ENCODE measurements around the gene MAN1C1.

Gene MAN1C1
- 8.6 to 111 (median 17.5) reads per million in 9 experiments for total RNA-seq

- H3K4me3 Mint-ChIP-seq = peak within 1 kb of the TSS; percentile 86 to 96
- peaks cover 14% of the 10 kb centered on the region for H3K36me3 Mint-ChIP-seq (ENCODE audit: insufficient read depth)
- ATAC-seq (replicated peaks) (peak; percentile 76), DNase-seq (peak; percentile 78 to 85 (median 83))
- peaks cover 0 to 10% of the 10 kb centered on the region in 2 donors for H3K27me3 Mint-ChIP-seq
- peak within 1 kb of the TSS; percentile 20 to 28 for H3K27ac Mint-ChIP-seq
- H3K9me3 Mint-ChIP-seq = no peaks in the 10 kb centered on the region
- peaks cover 48 to 50% of the 10 kb centered on the region in 2 donors for H3K4me1 Mint-ChIP-seq (ENCODE audit: low read depth in 2 of 2)
Observed at GRCh38 chr1:25616095-25616986, at the start of gene MAN1C1. MAN1C1 (plus strand) TSS chr1:25616791; CDS start chr1:25617798, 1,007 bp downstream.

- no peak overlapping the region for H3K4me3 Mint-ChIP-seq
- DNase-seq (no peak), ATAC-seq (replicated peaks) (no peak)
- H3K9me3 Mint-ChIP-seq = no peaks in the 10 kb centered on the region
- H3K27me3 Mint-ChIP-seq = no peaks in the 10 kb centered on the region
- peaks cover 24% of the 10 kb centered on the region for H3K36me3 Mint-ChIP-seq (ENCODE audit: insufficient read depth)
- peak overlapping the region in 1 of 2 donors; percentile 67 for H3K27ac Mint-ChIP-seq
- peaks cover 28 to 36% of the 10 kb centered on the region in 2 donors for H3K4me1 Mint-ChIP-seq (ENCODE audit: low read depth in 2 of 2)
Observed at GRCh38 chr1:25567710-25568089, 48.9 kb upstream of the MAN1C1 start.

DNA sequence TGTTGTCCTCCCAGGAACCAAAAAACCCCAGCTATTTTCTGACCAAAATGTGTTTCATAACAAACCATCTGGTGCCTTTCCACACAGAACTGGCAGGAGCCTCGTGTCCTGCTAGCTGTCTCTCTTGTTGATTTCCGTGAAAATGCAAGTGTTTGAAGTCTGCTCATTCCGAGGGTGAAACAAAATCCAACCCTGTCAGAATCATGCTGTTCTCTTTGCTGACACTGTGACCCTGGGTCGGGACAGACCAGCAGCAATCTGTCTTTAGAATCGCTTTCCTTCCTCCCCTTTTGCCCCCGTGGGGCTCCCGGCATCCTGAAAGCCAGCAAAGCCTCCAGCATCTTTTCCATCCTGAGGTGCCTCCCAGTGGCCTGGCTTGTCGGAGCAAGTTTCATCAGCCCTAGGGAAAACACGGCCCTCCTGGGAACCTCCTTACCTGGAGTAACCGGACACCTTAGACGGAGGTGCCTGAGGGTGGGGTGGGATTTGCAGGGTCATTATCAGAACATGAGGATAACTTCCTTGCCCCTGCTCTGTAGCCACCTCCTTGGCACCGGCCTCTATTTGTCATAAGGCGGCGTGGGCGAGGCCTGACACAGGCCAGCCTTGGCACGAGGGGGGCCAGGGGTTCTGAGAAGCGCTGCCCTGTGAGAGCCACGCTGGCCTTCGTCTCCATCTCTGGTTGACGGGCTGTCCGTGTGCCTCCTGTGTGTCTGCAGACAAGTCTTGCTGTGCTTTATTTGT lies 48.3 kb upstream of the MAN1C1 start:
- peak overlapping the region in 1 of 2 donors; percentile 67 for H3K27ac Mint-ChIP-seq
- no peak for DNase-seq
- no peak for ATAC-seq (replicated peaks)
- no peaks in the 10 kb centered on the region for H3K27me3 Mint-ChIP-seq
- no peak overlapping the region for H3K4me3 Mint-ChIP-seq
- H3K4me1 Mint-ChIP-seq (ENCODE audit: low read depth in 2 of 2) = peaks cover 23 to 35% of the 10 kb centered on the region in 2 donors
- peaks cover 22% of the 10 kb centered on the region for H3K36me3 Mint-ChIP-seq (ENCODE audit: insufficient read depth)
- no peaks in the 10 kb centered on the region for H3K9me3 Mint-ChIP-seq

DNA sequence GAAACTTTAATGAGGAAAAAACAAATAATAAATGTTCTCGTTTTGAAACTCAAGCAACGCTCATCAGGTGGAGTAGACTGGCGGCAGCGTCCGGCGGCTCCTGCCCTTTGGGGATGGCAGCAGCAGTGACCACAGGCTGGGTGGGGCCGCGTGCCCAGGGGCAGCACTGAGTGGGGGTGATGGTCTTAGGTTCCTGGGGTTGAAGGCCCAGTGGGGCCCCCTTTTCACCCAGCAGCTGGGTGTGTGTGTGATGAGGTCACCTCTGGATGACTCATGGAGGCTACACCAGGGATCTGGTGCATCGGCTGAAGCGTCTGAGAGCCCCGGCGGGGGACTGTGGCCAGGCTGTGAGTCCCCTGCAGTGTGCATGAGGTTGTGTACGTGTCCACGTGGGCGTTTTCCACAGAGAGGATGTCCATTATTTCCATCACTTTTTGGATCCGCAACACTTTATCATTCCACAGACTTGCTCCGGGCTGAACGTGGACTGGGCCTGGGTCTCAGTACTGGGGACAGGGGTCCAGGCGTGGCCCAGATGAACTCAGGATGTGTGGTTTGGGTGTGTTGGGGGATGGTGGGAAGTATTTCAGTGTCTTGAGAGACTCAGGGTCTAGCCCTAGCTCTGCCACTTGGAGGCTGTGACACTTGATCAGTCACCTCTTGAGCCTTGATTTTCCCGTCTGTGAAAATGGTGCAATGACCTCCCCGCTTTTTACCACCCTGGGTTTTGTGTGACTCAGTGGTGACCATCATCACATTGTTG lies 47.6 kb upstream of the MAN1C1 start:
- ATAC-seq (replicated peaks) = no peak
- H3K27me3 Mint-ChIP-seq = no peaks in the 10 kb centered on the region
- no peak overlapping the region for H3K4me3 Mint-ChIP-seq
- H3K36me3 Mint-ChIP-seq (ENCODE audit: insufficient read depth) = peaks cover 22% of the 10 kb centered on the region
- DNase-seq = no peak
- no peaks in the 10 kb centered on the region for H3K9me3 Mint-ChIP-seq
- peak overlapping the region in 1 of 2 donors; percentile 52 for H3K27ac Mint-ChIP-seq
- peaks cover 23 to 34% of the 10 kb centered on the region in 2 donors for H3K4me1 Mint-ChIP-seq (ENCODE audit: low read depth in 2 of 2)

DNA sequence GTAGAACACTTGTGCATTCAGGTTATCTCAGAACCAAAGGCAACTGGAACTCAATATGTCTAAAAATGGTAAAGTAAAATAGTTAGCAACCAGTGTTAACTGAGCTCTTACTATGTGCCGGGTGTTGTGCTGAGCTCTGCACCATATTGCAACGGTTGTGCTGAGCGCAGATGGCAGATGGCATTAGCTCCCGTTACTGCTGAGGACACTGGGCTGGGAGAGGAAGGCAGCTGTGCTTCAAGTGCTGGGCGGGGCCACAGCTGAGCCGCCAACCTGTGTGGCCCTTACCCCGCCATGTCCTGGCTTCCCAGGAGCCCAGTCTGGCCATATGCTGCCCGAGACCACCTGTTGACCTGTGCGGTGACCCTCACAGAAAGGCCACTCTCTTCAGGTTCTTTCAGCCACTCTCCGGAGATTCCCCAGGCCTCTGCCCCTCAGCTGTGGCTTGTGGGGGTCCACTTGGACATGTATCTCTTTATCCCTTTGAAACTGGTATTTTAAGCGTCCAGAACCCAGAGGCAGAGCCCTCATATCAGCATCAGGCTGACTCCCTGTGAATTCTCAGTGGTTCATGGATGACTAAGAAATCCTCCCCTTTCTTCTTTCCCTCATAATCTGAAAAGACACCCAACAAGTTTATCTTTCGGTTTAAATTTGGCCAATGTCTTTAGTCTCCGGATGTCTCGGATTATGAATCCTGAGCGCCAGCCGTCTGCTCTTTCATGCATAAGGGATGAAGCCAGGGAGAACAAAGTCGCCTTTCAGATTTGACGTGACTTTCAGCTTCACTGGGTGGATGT lies 46.8 kb upstream of the MAN1C1 start:
- peak overlapping the region in 1 of 2 donors; percentile 52 for H3K27ac Mint-ChIP-seq
- H3K9me3 Mint-ChIP-seq = no peaks in the 10 kb centered on the region

GRCh38 chr1:25570798-25571521 lies 45.6 kb upstream of the MAN1C1 start:
- Mint-ChIP-seq H3K4me3 (no peak overlapping the region), H3K4me1 (ENCODE audit: low read depth in 2 of 2) (peaks cover 16 to 28% of the 10 kb centered on the region in 2 donors), H3K9me3 (no peaks in the 10 kb centered on the region), H3K27ac (peak overlapping the region in 1 of 2 donors; percentile 57), H3K36me3 (ENCODE audit: insufficient read depth) (peaks cover 16% of the 10 kb centered on the region), H3K27me3 (no peaks in the 10 kb centered on the region)
- no peak for DNase-seq
- no peak for ATAC-seq (replicated peaks)

More for the DNA sequence above, 46.8 kb upstream of the MAN1C1 start:
- Mint-ChIP-seq H3K4me3 (no peak overlapping the region), H3K36me3 (ENCODE audit: insufficient read depth) (peaks cover 16% of the 10 kb centered on the region), H3K4me1 (ENCODE audit: low read depth in 2 of 2) (peaks cover 18 to 35% of the 10 kb centered on the region in 2 donors), H3K27me3 (no peaks in the 10 kb centered on the region)
- DNase-seq = no peak
- no peak for ATAC-seq (replicated peaks)

DNA sequence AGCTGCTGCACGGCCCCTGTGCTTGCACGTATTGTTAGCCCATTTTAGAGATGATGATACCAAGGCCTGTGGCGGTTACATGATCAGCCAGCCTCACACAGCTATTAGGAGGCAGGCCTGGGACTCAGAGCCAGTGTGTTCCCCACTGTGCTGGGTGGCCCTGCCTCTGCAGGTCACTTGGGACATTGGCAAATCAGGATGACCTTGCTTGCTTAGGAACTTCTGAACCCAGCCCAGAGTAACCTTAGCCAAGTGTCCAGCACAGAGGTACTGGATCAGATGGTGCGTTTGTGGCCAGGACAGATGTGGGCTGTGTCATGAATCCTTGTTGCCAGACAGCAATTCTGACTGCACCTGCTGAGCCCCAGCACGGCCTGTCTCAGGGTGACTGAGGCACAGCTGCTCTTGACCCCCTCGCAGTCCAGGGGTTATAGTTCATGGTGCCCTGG lies 45.0 kb upstream of the MAN1C1 start:
- Mint-ChIP-seq H3K9me3 (no peaks in the 10 kb centered on the region), H3K27me3 (no peaks in the 10 kb centered on the region), H3K27ac (peak overlapping the region in 1 of 2 donors; percentile 57), H3K4me3 (no peak overlapping the region), H3K36me3 (ENCODE audit: insufficient read depth) (peaks cover 16% of the 10 kb centered on the region), H3K4me1 (ENCODE audit: low read depth in 2 of 2) (peaks cover 10 to 25% of the 10 kb centered on the region in 2 donors)
- ATAC-seq (replicated peaks) = no peak
- no peak for DNase-seq

GRCh38 chr1:25572107-25572506 lies 44.5 kb upstream of the MAN1C1 start:
- Mint-ChIP-seq H3K36me3 (ENCODE audit: insufficient read depth) (peaks cover 16% of the 10 kb centered on the region), H3K27me3 (no peaks in the 10 kb centered on the region), H3K9me3 (no peaks in the 10 kb centered on the region), H3K4me3 (no peak overlapping the region), H3K27ac (peak overlapping the region in 1 of 2 donors; percentile 57), H3K4me1 (ENCODE audit: low read depth in 2 of 2) (peaks cover 9 to 25% of the 10 kb centered on the region in 2 donors)
- no peak for ATAC-seq (replicated peaks)
- DNase-seq = no peak

DNA sequence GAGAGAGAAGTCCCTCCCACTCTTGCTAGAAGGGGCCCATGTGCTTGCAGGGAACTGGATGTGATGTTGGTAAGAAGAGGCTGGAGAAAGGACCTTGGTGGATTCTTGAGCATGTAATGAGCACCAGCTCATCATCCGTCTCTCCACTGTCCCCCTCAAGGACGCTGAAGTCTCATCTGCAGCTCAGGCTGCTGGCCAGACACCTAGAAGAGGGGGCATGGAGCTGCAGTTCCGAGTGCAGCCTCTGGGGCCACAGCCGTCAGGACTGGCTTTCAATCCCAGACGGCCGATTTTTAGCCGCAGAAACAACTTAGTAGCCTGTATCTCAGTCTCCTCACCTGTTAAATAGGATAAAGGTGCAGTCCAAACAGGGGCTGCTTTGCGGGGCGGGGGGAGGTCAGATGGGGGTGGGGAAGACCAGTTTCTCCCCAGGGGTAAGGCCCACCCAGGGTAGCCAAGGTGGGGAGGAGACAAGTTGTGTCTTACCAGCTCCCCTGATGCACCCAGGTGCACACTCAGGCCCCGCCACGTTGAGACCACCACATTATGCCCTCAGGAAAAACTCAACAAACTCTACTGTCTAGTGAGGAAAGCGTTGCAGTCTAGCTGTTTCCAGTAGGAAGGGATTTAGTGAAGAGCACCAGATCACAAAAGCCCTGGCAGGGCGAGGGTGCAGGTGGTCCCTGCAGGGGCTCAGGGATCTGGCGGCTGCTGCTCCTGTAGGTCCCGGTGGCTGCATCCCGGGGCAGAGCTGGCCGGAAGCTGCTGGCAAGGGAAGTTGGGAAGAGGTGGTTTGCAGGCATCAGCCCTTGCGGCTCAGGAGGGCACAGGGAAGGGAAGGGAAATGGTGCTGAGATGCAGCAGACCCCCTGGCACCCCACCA lies 43.6 kb upstream of the MAN1C1 start:
- peak overlapping the region in 1 of 2 donors; percentile 20 for H3K27ac Mint-ChIP-seq
- peak; percentile 33 to 45 (median 35) for DNase-seq
- no peaks in the 10 kb centered on the region for H3K9me3 Mint-ChIP-seq
- H3K4me1 Mint-ChIP-seq (ENCODE audit: low read depth in 2 of 2) = peaks cover 5 to 23% of the 10 kb centered on the region in 2 donors
- peak; percentile 69 for ATAC-seq (replicated peaks)
- peaks cover 10% of the 10 kb centered on the region for H3K36me3 Mint-ChIP-seq (ENCODE audit: insufficient read depth)
- H3K4me3 Mint-ChIP-seq = no peak overlapping the region
- H3K27me3 Mint-ChIP-seq = no peaks in the 10 kb centered on the region

- H3K9me3 Mint-ChIP-seq = no peaks in the 10 kb centered on the region
- peaks cover 0 to 18% of the 10 kb centered on the region in 2 donors for H3K4me1 Mint-ChIP-seq (ENCODE audit: low read depth in 2 of 2)
- no peak overlapping the region for H3K4me3 Mint-ChIP-seq
- ATAC-seq (replicated peaks) = no peak
- peaks cover 4% of the 10 kb centered on the region for H3K36me3 Mint-ChIP-seq (ENCODE audit: insufficient read depth)
- peak overlapping the region in 1 of 2 donors; percentile 20 for H3K27ac Mint-ChIP-seq
- no peaks in the 10 kb centered on the region for H3K27me3 Mint-ChIP-seq
- no peak for DNase-seq
Observed at GRCh38 chr1:25573591-25573930, 43.0 kb upstream of the MAN1C1 start.

DNA sequence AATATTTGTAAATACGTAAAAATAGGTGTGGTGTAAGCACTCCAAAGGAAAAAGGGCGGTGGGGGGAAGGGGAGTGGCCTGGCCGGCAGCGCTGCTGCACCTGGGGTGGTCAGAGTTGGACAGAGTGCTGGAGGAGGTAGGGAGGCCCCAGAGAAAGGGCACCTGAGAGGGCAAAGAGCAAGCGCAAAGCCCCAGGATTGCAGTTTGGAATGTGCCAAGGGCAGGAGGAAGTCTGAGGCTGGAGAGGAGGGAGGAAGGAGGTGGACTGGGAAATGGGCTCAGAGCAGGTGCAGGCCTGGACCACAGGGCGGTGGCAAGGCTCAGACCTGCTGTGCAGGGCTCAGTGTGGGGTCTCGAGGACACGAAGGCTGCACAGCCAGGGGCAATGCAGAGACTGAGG lies 42.6 kb upstream of the MAN1C1 start:
- no peak overlapping the region for H3K27ac Mint-ChIP-seq
- no peaks in the 10 kb centered on the region for H3K27me3 Mint-ChIP-seq
- no peak for DNase-seq
- no peak for ATAC-seq (replicated peaks)
- no peak overlapping the region for H3K4me3 Mint-ChIP-seq
- peaks cover 0 to 16% of the 10 kb centered on the region in 2 donors for H3K4me1 Mint-ChIP-seq (ENCODE audit: low read depth in 2 of 2)
- H3K9me3 Mint-ChIP-seq = no peaks in the 10 kb centered on the region
- H3K36me3 Mint-ChIP-seq (ENCODE audit: insufficient read depth) = no peaks in the 10 kb centered on the region

Measured in effector memory CD8-positive, alpha-beta T cell (primary cell).